HUDEP-2 (cell line): ENCODE data around the gene FCGBP.

Experiments
- DNase-seq, 76 experiments: peaks; one replicate each; lab custom pipeline; 2025; ENCODE audit not compliant: unreplicated experiment in 76 of 76; lab: John Stamatoyannopoulos, UW

FCGBP gene

DNA sequence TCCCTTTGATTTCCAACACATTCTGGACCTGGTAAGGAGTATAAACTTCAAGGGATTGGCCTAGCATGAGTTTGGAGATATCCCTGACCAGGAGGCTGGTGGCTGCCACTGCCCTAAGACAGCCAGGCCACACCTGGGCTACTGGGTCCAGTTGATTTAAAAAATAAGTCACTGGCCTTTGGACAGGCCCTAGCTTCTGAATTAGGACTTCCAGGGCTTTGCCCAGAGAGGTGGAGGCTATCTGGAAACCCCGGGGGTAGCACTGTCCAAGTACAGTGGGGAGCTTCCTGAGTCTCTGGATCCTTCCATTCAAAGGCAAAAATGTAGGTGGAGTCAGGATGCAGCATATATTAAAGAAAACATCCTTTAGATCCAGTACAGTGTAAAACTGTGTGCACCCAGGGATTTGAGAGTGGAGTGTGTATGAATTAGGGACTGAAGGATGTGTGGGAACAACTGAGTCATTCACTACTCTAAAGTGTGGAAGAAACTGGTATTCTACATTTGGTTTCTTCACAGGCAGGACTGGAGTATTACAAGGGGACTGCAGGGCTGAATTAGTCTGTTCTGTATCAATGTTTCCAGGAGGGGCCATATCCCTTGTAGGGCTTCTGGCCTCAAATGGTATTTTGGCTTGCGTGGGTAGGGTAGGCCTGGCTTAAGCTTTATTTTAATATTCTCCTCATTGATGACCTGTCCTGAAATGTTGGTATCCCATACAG lies 14.8 kb upstream of the FCGBP start:
- DNase-seq: no peak

DNA sequence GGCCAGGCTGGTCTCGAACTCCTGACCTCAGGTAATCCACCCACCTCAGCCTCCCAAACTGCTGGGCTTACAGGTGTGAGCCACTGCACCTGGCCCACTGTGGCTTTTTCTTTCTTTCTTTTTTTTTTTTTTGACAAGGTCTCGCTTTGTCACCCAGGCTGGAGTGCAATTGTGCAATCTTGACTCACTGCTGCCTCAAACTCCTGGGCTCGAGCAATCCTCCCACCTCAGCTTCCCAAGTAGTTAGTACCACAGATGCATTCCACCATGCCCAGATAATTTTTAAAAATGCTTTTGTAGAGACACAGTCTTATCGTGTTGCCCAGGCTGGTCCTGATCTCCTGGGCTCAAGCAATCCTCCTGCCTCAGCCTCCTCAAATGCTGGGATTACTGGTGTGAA lies 12.1 kb upstream of the FCGBP start:
- no peak for DNase-seq

DNA sequence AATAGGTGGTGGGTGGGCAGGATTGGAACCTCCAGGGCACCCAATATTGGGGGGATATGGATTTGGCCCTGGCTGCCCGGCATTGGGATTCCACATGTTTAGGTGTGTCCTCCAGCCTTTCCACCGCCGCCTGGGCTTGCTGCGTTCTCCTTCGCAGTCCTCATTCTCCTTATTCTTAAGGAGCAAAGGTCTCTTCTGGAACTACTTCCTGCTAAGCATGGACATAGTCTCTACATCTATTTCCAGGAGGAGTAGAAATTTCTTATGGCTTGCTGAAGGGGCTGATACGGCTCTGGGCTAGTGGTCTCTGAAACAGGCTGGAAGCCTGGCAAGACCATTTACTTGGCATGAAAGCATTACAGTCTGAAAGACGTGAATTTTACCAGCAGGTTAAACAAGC lies 9.2 kb upstream of the FCGBP start:
- DNase-seq: no peak

DNA sequence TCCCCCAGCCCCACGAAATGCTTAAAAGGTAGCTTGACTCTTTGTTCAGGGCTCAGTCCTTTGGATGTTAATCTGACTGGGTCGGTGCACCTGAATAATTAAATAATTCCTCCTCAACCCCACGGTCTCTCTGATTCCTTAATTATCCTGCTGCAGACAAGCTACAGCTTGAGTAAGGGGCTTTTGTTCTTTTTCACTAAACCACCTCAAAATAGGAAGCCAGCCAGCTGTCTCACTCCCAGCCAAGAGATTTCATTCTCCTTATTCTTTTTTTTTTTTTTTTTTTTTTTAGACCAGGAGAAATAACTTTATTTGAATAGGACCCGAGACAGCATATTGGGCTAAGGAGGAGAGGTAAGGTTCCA lies 7.9 kb upstream of the FCGBP start:
- DNase-seq: no peak

DNA sequence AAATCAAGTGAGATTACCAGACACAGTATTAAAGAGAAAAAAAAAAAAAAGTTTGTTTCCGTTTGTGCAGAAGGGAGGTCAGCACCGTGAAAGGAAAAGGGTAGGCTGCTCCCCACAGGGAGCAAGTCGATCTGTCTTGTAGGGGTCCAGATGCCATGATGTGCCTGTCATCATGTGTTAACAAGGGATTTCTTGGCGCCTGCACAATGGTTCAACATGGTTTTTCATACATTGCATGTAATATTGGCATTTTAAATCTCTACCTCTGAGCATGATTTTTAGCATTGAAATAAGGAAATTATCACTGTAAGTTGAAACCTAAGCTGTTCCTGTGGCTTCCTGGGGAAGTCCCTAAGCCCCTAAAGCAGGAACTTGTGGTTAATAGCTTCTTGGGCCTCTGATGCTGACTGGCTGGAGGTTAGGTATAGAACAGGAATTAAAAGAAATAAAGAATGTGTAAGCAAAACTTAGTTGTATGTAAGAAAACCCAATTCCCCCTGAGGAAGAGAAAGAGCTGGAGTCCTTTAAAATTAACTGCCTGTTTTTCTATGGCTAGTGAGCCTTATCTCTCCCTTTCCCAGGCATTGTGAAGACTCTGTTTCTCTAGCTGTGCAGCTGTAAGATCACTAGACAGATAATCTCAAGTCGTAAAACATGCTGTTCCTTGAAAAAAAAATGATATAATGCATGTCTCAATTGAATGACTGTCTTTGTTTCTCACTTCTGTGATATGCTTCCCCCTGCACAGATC lies 7.4 kb upstream of the FCGBP start:
- no peak for DNase-seq

DNA sequence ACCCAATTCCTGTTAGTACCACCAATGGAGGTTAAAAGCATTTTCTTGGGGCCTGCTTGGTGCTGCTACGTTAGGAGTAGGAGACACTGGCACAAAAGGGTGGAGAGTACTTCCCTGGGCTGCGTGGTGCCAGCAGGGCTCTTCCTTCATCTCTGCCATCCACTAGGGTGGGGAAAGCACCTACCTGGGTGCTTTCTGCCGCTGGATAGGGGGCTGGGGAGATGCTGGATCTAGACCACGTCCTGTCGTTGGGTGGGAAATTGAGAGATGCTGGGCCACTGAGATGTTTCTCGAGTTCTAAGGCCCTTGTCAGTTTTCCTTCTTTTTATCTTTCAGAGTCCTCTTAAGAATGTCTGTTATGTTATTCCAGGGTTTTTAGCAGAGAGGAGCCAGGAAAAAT lies 6.7 kb upstream of the FCGBP start:
- DNase-seq: no peak

DNA sequence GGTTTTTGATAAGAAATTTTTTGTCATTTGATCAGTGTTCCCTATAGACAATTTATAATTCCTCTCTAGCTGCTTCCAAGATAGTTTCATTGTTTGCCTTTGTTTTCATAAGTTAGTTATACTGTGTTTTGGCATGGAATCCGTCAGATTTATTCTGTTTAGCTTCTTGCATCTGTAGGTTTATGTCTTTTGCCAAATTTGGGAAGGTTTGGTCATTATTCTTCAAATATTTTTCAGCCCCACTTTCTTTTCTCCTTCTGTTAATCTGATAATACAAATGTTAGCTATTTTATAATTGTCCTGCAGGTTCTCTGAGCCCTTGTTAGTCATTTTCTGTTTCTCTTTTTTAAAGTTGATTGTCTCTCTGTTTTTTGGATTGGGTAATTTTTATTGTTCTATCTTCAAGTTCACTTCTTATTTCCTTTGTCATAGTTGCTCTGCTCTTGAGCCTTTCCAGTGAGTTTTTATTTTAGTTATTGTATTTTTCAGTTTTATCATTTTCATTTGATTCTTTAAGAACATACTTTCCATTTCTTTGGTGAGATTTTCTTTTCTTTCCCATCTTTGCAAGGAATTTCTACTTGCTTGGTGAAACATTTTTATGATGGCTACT lies 5.9 kb upstream of the FCGBP start:
- DNase-seq: no peak

DNA sequence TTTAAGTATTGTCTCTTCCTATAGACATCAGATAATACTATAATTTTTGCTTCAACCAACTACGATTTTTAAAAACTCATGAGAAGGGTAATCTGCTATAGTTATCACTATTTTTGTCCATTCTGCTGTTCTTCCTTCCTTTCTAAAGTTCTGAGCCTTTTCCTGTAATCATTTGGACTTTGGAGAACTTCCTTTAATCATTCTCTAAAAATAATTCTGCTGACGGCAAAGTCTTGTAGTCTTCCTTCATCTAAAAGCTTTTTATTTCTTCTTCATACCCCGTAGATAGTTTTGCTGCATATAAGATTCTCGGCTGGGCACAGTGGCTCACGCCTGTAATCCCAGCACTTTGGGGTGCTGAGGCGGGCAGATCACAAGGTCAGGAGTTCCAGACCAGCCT lies 5.1 kb upstream of the FCGBP start:
- DNase-seq: no peak

DNA sequence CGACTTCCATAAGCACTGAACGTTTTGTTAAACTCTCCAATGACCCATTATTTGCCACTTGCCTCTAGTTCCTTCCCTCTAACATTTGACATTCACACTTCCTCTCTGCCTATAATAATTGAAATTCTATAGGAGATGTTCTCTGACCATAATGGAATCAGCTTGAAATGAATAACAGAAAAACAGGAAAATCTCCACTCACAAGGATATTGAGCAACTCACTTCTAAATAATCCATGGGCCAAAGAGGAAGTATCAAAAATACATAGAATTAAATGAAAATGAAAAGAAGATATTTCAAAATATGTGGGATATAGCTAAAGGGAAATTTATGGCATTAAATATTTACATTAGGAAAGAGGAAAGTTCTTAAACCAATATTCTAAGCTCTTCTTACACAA lies 3.4 kb upstream of the FCGBP start:
- DNase-seq: no peak

DNA sequence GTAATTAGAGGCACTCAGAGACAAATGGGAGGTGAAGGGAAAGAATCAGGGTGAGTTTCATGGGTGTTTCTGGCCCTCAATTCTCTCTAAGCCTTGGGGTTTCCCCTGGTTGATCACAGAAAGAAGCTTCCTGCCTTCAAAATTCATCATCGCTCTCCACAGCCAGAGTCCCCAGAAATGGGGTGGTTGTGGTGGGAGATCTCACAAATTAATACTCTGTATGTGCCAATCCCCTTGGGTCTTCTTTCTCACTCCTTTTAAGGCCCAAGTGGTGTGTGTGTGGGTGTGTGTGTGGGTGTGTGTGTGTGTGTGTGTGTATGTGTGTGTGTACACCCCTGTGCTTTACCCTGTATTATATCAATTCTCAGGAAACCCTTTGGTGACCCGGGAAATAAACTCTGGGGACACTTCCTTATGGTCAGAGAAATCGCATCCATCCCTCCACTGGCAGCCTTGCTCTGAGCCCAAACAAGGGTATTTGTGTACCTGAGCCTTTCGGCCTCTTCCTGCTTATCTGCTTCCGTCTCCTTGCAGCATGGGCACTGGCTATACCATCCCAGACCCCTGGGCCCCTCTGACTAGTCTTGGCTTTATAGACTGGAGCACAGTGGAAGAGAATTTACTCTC lies 2.8 kb upstream of the FCGBP start:
- DNase-seq: no peak

DNA sequence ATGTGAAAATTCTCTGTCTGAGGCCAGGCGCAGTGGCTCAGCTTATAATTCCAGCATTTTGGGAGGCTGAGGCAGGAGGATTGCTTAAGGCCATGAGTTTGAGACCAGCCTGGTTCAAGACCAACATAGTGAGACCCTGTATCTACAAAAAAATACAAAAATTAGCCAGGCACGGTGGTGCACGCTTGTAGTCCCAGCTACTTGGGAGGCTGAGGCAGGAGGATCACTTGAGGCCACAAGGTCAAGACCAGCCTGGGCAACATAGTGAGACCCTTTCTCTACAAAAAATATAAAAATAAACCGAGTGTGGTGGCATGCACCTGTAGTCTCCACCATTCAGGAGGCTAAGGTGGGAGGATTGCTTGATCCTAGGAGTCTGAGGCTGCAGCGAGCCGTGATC lies 2.2 kb upstream of the FCGBP start:
- DNase-seq: no peak

DNA sequence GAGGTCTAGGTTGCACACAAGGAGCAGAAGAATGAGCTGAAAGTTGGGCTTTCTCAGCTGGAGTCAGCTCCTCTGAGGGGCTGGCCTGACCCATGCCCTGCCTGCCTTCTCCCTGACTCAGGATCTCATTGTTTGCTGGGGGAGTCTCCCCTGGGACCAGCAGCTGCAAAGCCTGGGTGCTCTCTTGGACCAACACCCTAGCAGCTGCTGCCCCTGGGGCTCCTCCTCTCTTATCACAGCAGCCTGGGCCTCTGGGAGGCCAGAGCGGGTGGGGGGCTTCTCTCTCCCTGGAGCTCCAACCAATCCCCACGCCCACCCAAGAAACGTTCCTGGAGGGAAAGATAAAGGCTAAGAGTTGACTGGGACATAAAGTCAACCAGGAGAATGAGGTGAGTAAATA lies 1.6 kb upstream of the FCGBP start:
- no peak for DNase-seq

DNA sequence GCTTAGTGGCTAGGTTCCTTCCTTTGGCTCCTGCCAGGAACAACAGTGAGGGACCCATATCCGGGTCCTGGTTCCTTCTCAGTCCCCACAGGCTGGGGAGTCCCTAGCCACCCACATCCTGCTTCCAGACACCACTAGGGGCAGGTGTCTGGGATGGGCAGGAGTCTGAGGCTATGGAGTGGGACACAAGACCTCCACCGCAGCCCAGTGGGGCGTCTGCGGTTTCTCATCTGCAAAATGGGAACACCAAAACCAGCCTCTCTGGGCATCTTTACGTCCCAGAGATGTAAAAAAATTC lies 879 bp upstream of the FCGBP start:
- DNase-seq: no peak

DNA sequence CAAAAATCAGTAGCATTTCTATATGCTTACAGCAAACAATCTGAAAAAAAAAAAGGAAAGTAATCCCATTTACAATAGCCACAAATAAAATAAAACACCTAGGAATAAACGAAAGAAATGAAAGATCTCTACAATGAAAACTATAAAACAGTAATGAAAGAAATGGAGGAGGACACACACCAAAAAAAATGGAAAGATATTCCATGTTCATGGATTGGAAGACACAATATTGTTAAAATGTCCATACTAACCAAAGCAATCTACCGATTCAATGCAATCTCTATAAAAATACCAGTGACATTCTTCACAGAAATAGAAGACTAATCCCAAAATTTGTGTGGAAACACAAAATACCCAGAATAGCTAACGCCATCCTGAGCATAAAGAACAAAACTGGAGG lies 4.7 kb downstream of the FCGBP start:
- no peak for DNase-seq

DNA sequence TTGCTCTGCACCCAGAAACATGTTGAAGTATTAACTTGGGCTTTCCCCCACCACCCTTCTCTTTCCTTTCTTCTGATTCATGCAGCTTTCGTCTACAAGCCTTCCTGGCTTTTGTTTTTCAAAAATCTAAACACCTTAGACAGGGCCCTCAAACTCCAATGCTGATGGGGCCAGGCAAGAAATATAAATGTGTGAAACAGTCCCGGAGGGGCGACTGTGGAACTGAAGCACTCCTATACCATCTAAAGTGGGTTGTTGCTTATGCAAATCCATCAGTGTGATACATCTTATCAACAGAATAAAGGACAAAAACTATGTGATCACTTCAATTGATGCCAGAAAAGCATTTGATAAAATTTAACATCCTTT lies 6.1 kb downstream of the FCGBP start:
- DNase-seq: no peak

DNA sequence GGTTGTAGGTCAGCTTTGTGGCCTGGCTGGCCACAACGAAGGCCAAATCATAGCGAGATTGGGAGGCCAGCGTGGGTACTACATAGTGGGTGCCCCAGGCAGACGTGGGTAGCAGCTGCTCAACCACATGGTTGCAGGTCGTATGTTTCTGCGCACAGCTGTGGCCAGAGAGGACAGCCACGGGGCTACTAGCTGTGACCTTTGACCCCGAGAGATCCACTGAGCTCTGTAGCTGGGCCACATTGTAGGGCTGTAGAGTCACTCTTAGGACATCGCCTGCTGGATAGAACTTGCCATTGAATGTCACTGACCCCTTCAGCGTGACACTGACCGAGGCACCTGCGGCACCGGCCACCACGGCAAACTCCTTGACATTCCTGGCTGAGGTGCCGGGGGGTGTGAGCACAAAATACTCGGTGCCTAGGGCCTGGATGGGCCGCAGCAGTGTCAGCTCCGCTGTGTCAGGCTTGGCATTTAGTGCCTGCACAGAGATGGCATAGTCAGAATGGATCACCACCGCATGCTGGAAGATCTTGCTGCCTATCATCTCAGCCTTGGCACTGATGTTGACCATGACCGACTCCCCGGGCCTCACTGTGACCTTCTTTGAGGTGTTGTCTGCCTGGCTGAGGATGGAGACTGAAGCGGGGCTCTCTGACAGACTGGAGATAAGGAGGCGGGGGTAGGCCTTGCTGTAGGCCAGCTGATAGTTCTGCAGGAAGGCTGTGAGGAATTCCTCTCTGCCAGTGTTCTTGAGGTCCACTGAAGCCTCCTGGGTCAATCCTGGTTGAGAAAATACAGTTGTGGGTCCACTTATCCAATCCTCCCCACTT lies 6.7 kb downstream of the FCGBP start:
- no peak for DNase-seq

DNA sequence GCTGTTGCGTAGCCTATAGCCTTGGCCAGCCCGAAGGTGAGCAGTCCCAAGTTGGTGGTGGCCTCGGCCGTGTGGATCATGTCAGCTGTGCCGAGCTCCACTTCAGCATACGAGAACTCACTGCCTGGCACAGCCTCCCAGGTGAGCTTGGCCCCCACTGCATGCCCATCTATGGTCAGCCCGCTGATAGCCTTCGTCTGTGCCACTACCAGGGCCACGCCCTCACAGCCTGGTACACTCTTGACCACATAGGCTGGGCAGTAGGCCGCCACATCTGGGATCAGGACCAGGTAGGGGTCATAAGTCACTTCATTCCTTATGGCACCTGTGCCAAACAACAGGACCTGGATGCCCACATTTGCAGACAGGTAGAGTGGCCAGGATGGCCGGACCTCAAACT lies 7.4 kb downstream of the FCGBP start:
- DNase-seq: no peak

DNA sequence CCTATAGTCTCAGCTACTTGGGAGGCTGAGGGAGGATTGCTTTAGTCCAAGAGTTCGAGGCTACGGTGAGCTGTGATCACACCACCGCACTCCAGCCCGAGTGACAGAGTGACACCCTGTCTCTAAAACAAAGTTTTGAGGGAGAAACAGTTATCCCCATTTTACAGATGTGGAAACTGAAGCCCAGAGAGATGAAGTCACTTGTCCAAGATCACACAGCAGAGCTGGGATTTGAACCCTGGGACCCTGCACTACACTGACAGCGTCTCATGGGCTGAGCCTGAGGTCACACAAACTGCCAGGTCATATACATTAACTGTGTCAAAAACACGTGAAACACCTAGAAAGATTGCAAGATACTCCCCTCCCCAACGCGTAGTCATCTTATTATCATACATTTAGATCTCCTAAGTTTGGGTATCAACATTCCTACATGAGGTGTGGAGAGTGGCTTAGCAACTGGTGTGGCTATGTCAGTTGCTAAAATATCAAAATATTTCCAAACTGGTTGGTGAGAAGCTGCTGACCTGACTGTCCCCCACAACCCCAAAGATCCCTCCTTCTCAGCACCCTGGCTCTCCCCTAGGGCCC lies 8.2 kb downstream of the FCGBP start:
- peak in 1 of 76 experiments; percentile 10 for DNase-seq

DNA sequence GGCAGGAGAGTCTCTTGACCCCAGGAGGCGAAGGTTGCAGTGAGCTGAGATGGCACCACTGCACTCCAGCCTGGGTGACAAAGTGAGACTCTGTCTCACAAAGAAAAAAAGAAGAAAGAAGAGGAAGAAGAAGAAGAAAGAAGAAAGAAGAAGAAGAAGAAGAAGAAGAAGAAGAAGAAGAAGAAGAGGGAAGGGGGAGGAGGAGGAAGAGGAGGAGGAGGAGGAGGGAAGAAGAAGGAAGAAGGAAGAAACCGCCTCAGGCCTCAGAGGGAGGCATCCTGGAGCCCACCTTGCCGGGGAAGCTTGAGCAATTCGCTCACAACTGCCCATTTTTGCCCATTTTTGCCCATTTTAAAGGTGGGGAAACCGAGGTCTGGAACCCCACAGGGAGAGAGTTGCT lies 9.5 kb downstream of the FCGBP start:
- no peak for DNase-seq

DNA sequence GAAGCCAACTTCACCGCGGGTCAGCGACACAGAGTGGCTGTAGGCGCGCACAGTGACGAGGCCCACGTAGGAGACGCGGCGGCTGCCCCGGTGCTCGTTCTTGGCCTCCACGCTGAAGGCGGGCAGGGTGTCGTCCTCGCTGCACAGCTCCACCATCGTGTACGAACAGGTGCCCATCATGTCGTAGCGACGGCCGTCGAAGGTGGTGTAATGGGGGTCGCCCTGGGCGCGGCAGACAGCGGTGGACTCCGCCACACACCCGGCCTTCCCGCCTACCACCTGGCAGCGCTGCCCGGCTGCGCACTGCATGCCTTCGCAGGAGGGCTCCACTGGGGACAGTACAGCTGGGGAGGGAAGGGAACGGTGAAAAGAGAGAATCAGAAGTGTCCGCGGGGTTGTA lies 10.0 kb downstream of the FCGBP start:
- DNase-seq: no peak

DNA sequence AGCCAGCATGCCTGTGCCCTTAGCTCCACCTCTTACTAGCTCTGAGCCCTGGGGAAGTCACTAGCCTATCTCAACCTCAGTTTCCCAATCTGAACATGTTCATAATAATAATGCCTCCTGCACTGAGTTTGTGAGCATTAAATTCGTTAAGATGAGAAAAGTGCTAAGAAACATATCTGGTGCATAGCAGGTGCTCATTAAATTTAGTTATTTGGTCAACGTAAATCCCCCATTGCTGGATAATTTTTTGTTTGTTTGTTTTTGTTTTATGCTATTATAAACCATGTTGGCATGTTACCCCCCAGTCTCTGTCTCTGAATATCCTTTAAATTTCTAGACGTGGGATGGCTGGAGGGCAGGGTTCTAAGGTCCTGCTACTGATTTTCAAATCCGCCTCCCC lies 10.6 kb downstream of the FCGBP start:
- DNase-seq: no peak
